NCI-H1694 treated with DMSO at 0.1 percent for 48 hours (cell line): ENCODE data around the gene CSMD2.
A peak's percentile ranks its signal among the peaks of the same experiment; 100 is the strongest.

Experiments
- DNase-seq: peaks from one replicate; lab custom pipeline; 2025; lab: John Stamatoyannopoulos, UW

Gene CSMD2

GRCh38 chr1:33601751-33602150 lies 563.3 kb downstream of the CSMD2 start:
- DNase-seq = no peak

DNA sequence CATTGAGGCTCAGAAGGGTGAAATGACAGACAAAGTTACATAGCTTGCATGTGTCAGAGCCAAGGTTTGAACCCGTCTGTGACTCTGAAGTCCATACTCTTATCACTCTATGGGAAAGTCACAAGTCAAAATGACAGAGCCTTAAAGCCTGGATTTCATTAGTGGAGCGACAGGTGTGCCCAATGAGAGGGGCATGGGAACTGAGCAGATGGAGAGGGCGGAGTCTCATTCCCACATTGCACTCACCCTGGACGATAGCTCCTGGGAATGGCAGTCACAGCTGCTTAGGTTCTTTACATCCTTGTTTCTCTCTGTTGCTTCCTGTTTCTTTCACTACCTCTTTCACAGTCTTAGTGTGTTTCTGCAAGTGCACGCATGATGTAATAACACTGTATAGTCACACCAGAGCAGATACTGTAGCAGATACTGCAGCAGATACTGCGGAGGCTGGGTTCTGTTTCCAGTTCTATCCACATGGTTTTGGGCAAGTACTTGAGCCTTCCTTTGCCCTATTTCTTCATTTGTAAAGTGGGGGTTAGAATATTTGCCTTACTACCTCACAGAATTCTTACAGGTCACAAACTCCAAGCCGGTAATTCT lies 565.4 kb downstream of the CSMD2 start:
- DNase-seq = peak; percentile 55

DNA sequence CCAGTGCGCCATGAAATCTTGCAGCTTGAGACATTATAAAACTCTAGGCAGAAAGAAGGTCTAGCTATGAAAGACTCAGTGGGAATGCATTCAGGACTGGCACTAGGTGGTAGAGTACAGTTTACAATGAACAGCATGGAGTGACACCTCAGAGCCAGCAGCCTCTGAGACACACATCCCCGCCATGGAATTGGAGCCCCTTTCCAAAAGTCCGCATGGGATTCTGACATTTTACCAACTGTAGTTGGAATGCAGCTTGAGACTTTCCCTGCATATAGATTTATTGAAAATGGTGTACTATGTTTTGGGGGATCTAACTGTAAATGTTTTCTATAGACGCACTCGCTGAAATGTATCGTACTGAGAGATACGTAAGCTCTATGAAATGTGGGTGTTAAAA lies 576.3 kb downstream of the CSMD2 start:
- DNase-seq = no peak

DNA sequence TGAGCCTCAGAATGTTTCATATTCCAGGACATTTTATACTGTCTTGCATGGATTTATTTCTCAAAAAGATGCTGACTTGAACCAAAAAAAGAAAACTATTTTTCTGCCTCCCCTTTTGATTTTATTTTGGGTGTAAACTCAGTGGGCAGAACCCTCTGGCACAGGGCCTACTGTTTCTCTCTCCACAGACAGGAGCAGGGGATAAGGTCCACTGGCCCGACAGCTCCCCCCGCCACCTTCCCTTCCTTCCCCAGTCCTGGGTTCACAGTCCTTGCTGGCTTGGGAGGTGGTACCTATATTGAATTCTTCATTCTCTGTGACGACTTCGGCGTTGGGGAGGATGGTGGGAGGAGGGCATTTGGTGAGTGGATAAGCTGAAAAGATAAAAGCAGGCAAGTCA lies 578.2 kb downstream of the CSMD2 start:
- DNase-seq = no peak

DNA sequence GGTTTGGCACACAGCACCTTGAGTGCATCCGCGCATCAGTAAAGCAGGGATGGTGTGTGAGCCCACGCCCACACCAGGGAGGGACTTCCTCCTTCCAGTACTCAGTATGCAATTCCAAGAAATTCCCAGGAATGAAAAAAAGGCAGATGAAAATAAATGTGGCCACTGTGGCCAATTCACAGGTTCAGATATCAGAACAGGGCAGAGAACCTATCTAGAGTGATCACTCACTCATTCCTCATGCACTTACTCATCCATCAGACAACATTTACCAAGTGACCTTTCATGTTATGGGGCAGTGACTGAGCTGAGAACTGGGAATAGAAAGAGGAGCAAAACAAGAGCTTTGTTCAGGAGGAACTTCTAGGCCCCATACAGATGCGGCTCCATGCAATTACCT lies 578.9 kb downstream of the CSMD2 start:
- DNase-seq = no peak

- no peak for DNase-seq
Observed at GRCh38 chr1:33583567-33583966, 581.5 kb downstream of the CSMD2 start.

GRCh38 chr1:33578557-33579448 lies 586.2 kb downstream of the CSMD2 start:
- no peak for DNase-seq

- no peak for DNase-seq
Observed at GRCh38 chr1:33577663-33578062, 587.4 kb downstream of the CSMD2 start.

DNA sequence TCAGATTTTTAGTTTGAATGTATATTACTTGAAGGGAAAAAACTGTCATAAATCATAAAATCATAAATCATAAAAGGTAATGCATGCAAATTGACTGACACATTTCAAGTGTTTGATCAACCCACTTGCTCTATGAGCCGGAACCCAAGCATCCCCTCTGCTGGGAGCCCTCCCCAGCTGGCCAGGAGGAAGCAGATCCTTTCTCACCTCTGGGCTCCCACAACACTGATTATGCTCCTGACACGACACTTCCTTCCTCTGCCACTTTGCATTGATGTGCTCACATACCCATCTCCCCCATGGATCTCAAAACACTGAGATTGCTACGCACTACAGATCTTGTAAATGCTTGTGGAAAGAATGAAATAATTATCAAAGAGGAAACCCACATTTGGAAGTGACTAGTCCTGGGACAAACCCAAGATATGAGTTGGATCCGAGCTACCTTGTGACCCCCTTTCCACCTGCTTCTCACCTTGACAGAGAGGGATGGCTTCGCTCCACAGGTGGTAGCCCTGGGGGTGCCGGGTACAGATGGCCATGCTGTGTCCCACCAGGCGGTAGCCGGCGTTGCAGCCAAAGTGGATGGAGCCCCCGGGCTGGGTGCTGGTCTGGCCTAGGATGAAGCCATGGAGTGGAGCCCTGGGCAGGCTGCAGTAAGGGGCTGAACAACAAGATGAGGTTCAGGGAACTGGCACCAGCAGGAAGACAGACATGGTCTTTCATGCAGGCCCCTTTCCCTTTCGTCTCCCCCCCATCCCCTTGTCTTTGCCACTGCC lies 588.0 kb downstream of the CSMD2 start:
- DNase-seq = no peak

DNA sequence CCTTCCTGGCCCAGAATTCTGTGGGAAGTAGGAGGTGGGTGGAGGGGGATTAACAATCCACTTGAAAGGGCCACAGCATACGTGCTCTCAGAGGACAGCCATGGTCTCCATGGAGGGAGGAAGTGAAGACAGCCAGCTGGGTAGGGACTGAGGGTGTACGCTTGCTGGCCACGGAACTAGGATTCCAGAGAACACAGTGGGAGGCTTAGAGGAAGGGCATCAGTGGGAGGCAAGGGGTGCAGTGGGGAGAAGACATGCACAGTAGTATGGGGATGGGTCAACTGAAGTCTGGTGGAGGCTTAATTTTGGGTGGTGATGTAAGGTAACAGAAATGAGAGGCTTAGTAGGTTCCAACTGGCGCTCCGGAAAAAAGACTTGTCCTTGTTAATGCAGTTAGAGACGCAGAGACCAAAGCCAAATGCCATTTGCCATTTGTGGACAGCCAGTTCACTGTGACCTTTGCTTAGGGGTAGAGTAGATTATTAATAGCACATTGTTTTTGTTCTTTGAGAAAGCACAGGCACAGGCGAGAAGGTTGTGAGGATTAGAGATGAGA lies 589.6 kb downstream of the CSMD2 start:
- no peak for DNase-seq

DNA sequence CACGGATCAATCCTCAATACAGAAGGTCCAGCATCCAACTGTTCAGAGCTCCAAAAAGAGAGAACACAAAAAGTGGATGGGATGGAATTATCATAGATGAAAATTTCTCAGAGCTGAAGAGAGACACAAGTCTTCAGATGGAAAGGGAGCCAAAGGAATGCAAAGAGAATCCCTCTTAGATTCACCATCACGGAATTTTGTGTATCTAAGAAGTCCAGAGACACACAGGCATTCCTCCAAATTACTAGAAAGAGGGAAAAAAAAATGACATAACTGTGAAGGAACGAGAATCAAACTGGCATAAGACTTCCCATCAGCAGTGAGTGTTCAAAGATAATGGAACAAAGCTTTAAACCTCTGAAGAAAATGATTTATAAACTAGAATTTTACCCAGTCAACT lies 591.4 kb downstream of the CSMD2 start:
- DNase-seq = no peak

DNA sequence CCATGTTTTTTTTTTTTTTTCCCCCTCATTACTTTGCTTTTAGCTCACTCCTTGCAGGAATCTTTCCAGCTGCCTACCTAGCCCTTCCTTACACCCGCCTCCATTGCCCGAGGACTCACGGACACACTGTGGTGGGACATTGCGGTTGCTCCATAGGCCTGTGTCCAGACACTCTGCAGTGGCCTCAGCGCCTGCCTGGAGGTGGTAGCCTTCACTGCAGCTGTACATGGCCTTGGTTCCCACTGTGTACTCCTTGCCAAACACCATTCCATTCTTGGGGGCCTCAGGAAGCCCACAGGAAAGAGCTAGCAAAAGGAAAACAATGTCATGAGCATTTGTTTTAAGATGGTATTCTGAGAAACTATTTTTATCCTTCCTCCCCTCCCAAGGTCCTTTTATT lies 592.6 kb downstream of the CSMD2 start:
- no peak for DNase-seq

- DNase-seq = no peak
Observed at GRCh38 chr1:33569331-33569730, 595.7 kb downstream of the CSMD2 start.

GRCh38 chr1:33563699-33564098 lies 601.3 kb downstream of the CSMD2 start:
- DNase-seq = no peak

DNA sequence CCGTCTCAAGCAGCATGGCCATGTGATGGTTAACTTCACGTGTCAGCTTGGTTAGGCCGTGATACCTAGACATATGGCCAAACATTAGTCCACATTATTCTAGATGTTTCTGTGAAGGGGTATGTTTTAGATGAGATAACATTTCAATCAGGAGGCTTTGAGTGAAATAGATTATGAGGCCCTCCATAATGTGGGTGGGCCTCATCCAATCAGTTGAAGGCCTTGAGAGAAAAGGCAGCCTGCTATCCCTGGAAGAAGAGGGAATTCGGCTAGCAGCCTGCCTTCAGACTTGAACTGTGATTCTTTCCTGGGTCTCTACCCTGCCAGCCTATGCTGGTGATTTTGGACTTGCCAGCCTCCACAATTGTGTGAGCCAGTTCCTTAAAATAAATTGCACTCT lies 602.5 kb downstream of the CSMD2 start:
- no peak for DNase-seq

DNA sequence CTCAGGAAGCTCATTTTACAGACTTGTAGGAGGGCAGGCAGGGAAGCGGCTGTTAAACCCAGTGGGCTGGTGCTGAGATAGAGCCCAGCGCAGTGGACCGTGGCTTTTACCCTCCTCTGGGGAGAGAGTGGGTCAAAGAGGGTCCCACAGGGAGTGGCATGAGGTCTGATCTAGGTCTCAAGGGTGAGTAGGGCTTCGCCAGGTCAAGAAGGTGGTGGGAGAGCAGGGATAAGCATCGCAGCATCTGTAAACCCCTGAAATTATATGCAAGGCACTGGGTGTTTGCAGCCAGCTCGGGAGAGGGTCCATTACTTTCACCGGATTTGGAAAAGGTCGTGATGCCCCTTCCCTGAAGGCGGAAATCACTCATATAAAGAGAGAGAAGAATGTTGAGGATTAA lies 603.5 kb downstream of the CSMD2 start:
- DNase-seq = no peak

DNA sequence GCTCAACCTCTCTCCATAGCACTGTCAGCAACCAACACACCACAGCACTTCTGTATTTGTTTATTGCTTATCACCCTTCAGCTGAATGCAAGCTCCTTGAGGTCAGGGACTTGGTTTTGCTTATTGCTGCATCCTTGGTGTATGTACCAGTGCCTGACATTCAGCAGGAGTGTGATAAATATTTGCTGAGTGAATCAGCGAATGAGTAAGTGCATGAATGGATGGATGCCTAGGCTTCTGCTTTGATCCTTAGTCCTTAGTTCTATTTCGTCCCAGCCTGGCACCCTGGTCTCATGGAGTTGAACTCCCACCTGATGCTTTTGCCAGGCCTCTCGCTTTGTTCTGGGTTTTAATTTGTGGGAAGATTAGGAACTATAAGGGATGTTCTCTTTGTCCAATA lies 604.4 kb downstream of the CSMD2 start:
- no peak for DNase-seq

DNA sequence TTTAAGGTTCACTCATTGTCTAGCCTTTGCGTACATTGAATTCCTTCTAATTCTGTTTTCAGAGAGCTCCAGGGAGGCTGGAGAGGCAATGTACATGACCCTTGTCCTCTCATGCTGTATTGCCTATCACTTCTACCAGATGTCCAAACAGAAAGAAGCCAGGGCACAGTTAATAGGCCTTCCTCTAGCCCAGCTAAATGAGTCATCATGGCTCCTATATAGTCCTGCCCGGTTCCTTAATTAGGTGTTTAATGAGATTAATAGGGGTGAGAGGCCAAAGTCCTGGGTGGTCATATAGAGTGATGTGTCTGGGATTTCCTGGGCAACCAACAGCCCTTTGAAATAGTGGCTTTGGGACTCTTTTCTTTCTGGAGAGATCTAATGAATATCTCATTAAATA lies 616.3 kb downstream of the CSMD2 start:
- no peak for DNase-seq

GRCh38 chr1:33548319-33548718 lies 616.7 kb downstream of the CSMD2 start:
- no peak for DNase-seq

GRCh38 chr1:33547576-33547975 lies 617.5 kb downstream of the CSMD2 start:
- DNase-seq = no peak

GRCh38 chr1:33541966-33542365 lies 623.1 kb downstream of the CSMD2 start:
- DNase-seq = no peak

GRCh38 chr1:33537885-33538284 lies 627.1 kb downstream of the CSMD2 start:
- DNase-seq = no peak

DNA sequence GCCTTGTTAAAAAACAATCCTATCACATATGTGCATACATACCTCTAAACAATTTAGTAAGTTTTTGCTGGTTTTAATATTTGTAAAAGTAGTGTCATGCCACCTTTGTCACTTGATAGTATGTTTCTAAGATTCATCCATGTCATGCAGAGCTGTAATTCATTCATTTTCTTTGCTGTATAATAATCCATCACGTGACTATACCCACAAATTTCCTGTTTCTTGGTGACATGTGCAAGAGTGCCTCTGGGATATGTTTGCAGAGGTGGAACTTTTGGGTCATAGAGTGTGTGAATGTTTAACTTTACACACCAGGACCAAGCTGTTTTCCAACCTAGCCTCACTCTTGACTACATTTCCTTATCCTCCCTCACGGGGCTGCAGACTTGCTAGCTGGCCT lies 629.7 kb downstream of the CSMD2 start:
- DNase-seq = no peak
